Midbrain (tissue), 1 donor: ENCODE results near the gene KMT2B.

Experiments used
- DNase-seq: peaks from one replicate; lab custom pipeline; 2025; lab: John Stamatoyannopoulos, UW

The KMT2B gene

GRCh38 chr19:35742121-35742724 is 24.4 kb downstream of the KMT2B start, which contains the start of gene IGFLR1:
Gene IGFLR1, minus strand, starts transcription at chr19:35742452. Its CDS starts 1,272 bp downstream, at chr19:35741180.
- DNase-seq, result peak; percentile 22

GRCh38 chr19:35743640-35744429 is 26.0 kb downstream of the KMT2B start:
- no peak for DNase-seq

- DNase-seq, result peak; percentile 96
These were observed 26.9 kb downstream of the KMT2B start for GRCh38 chr19:35744430-35745327.

- peak; percentile 100 for DNase-seq
These were observed 27.7 kb downstream of the KMT2B start, which contains the start of the genes PSENEN and U2AF1L4 for GRCh38 chr19:35745328-35746086. Gene PSENEN, plus strand, starts transcription at chr19:35745651. Its CDS starts 280 bp downstream, at chr19:35745931. Gene U2AF1L4, minus strand, starts transcription at chr19:35745418. Its CDS starts 27 bp downstream, at chr19:35745391.

GRCh38 chr19:35746087-35746462 is 28.3 kb downstream of the KMT2B start:
- no peak for DNase-seq

GRCh38 chr19:35746531-35746930 is 28.7 kb downstream of the KMT2B start:
- no peak for DNase-seq

GRCh38 chr19:35748106-35749020 is 30.6 kb downstream of the KMT2B start, which contains the start of gene LIN37:
Gene LIN37, plus strand, starts transcription at chr19:35748576. Its CDS starts 149 bp downstream, at chr19:35748725.
- DNase-seq, result peak; percentile 100

GRCh38 chr19:35750167-35750566 is 32.4 kb downstream of the KMT2B start:
- no peak for DNase-seq

- DNase-seq, result no peak
These were observed 34.3 kb downstream of the KMT2B start for GRCh38 chr19:35751839-35752745.

GRCh38 chr19:35752746-35753350 is 35.0 kb downstream of the KMT2B start:
- no peak for DNase-seq

- no peak for DNase-seq
These were observed 36.0 kb downstream of the KMT2B start for GRCh38 chr19:35753634-35754369.

GRCh38 chr19:35754370-35755130 is 36.7 kb downstream of the KMT2B start:
- DNase-seq, result no peak

GRCh38 chr19:35755131-35755549 is 37.3 kb downstream of the KMT2B start:
- no peak for DNase-seq

- DNase-seq, result no peak
These were observed 38.0 kb downstream of the KMT2B start for GRCh38 chr19:35755550-35756376.

GRCh38 chr19:35756377-35757230 is 38.8 kb downstream of the KMT2B start, which contains the start of gene HSPB6:
Gene HSPB6, minus strand, starts transcription at chr19:35757029. Its CDS starts 21 bp downstream, at chr19:35757008.
- DNase-seq, result peak; percentile 42
